ENCODE data around the gene UBIAD1.

The UBIAD1 gene

GRCh38 chr1:11314959-11315358, 42.0 kb downstream of the UBIAD1 start:
- DNase-seq, result no peak

GRCh38 chr1:11316701-11317100, 43.7 kb downstream of the UBIAD1 start:
- DNase-seq, result no peak

GRCh38 chr1:11318982-11319381, 46.0 kb downstream of the UBIAD1 start:
- DNase-seq, result no peak

- DNase-seq, result peak in 1 of 2 experiments; percentile 56
Measured at GRCh38 chr1:11320153-11320936, 47.3 kb downstream of the UBIAD1 start.

GRCh38 chr1:11321656-11322491, 48.9 kb downstream of the UBIAD1 start:
- DNase-seq, result no peak

- no peak for DNase-seq
Measured at GRCh38 chr1:11324567-11325165, 51.7 kb downstream of the UBIAD1 start.

- DNase-seq, result no peak
Measured at GRCh38 chr1:11326070-11326469, 53.1 kb downstream of the UBIAD1 start.

GRCh38 chr1:11328444-11328843, 55.4 kb downstream of the UBIAD1 start:
- no peak for DNase-seq

- no peak for DNase-seq
Measured at GRCh38 chr1:11330411-11330810, 57.4 kb downstream of the UBIAD1 start.

GRCh38 chr1:11331036-11331944, 58.3 kb downstream of the UBIAD1 start:
- DNase-seq, result no peak

- DNase-seq, result no peak
Measured at GRCh38 chr1:11331945-11332546, 59.0 kb downstream of the UBIAD1 start.

- DNase-seq, result no peak
Measured at GRCh38 chr1:11333631-11334030, 60.6 kb downstream of the UBIAD1 start.

GRCh38 chr1:11334261-11334804, 61.3 kb downstream of the UBIAD1 start:
- DNase-seq, result no peak

GRCh38 chr1:11334821-11335220, 61.8 kb downstream of the UBIAD1 start:
- DNase-seq, result no peak

- DNase-seq, result no peak
Measured at GRCh38 chr1:11335417-11336056, 62.5 kb downstream of the UBIAD1 start.

- DNase-seq, result peak in 1 of 2 experiments; percentile 76
Measured at GRCh38 chr1:11337580-11338073, 64.6 kb downstream of the UBIAD1 start.
